ENCODE results near the gene WFDC6.

Gene WFDC6

DNA sequence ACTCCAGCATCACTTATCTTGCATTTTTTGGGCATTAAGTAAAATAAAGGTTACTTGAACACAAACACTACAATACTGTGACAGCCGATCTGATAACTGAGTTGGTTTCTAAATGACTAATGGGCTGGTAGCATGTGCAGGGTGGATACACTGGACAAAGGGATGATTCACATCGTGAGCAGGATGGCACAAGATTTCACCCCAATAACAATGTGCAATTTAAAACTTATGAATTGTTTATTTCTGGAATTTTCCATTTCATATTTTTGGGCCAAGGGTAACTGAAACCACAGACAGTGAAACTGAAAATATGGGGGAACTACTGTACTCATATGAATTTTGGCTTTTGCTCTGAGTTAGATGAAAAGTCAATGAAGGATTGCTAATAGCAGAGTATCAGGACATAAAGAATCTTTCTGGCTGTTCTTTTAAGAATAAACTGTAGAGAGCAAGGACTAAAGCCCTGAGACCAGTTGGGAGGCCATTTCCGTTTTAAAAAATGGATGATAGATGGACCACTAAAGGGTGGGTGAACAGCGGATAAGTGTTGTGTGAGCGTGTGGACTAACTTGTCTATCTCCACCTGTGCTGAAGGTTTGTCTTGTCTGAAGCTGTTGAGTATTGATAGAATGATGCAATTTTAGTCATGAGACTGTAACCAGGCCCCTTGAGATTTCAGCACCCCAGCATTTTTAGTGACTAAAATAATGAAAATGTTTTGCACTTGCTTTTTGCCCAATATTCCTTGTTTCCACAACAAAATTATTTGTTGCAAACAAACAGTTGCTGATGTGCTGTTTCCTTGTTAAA is 32.1 kb downstream of the WFDC6 start:
- H3K9me3 Mint-ChIP-seq, result no peaks in the 10 kb centered on the region
- intact Hi-C loops (cut with micrococcal nuclease), result no loop called here
- no peaks in the 10 kb centered on the region for H3K36me3 Mint-ChIP-seq (ENCODE audit: low read depth)
- H3K4me3 Mint-ChIP-seq, result no peak overlapping the region
- peaks cover 24% of the 10 kb centered on the region for H3K27me3 Mint-ChIP-seq
- H3K4me1 Mint-ChIP-seq (ENCODE audit: low read depth), result no peaks in the 10 kb centered on the region
- H3K27ac Mint-ChIP-seq, result no peak overlapping the region

DNA sequence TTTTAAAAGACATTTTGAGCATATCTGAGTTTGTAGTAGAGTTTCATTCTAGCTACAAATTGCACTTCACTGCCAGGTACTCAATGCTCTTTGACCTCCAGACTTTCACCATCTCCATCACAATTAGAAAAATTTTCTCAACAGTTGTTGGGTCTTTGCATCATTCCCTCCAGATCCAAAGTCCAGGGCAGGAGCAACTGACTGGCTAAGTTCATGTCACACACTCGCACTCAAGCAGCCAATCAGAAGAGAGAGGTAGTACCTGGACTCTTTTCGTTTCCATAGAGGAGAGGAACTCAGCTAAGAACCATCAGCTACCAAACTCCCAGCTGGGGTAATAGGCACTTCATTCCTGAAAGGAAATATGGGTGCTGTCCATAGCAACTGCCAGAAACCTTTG is 32.9 kb downstream of the WFDC6 start:
- H3K27me3 Mint-ChIP-seq, result peaks cover 23% of the 10 kb centered on the region
- H3K36me3 Mint-ChIP-seq (ENCODE audit: low read depth), result no peaks in the 10 kb centered on the region
- no peak overlapping the region for H3K4me3 Mint-ChIP-seq
- H3K4me1 Mint-ChIP-seq (ENCODE audit: low read depth), result no peaks in the 10 kb centered on the region
- H3K9me3 Mint-ChIP-seq, result no peaks in the 10 kb centered on the region
- intact Hi-C loops (cut with micrococcal nuclease), result no loop called here
- no peak overlapping the region for H3K27ac Mint-ChIP-seq

DNA sequence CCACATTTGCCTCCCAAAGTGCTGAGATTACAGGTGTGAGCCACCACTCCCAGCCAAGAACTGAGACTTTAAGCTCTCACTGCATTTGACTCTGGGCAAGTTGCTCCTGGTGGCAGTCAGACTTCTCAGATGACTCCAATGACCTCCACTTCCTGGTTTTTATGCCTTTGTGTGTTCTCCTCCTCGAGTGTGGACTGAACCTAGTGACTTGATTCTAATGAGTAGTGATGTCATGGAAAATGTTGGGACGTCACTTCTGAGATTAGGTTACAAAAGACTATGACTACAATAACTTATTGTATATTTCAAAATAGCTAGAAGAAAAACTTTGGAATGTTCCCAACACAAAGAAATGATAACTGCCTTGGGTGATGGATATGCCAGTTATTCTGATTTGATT is 35.9 kb downstream of the WFDC6 start:
- H3K27me3 Mint-ChIP-seq, result peaks cover 39% of the 10 kb centered on the region
- intact Hi-C loops (cut with micrococcal nuclease), result no loop called here
- H3K36me3 Mint-ChIP-seq (ENCODE audit: low read depth), result no peaks in the 10 kb centered on the region
- no peak overlapping the region for H3K27ac Mint-ChIP-seq
- H3K4me1 Mint-ChIP-seq (ENCODE audit: low read depth), result no peaks in the 10 kb centered on the region
- no peaks in the 10 kb centered on the region for H3K9me3 Mint-ChIP-seq
- no peak overlapping the region for H3K4me3 Mint-ChIP-seq

DNA sequence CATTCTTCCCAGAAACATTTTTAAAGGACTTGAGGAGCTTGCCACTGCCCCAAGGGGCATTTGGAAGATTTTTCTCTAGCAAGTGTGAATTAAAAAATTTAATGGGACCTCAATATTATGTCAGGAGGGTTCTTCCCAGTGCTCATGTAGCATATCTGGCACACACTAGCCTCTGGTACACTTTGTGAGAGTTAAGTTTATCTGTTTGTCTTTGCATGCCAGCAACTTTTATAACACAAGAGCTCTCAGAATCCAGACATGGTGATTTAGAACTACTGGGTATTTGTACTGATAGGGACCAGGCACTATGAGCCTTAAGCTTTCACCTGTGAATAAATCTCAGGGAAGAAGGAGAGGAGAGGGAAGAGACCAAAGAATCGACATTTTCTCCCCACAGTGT is 36.7 kb downstream of the WFDC6 start:
- intact Hi-C loops (cut with micrococcal nuclease), result no loop called here
- peaks cover 41% of the 10 kb centered on the region for H3K27me3 Mint-ChIP-seq

DNA sequence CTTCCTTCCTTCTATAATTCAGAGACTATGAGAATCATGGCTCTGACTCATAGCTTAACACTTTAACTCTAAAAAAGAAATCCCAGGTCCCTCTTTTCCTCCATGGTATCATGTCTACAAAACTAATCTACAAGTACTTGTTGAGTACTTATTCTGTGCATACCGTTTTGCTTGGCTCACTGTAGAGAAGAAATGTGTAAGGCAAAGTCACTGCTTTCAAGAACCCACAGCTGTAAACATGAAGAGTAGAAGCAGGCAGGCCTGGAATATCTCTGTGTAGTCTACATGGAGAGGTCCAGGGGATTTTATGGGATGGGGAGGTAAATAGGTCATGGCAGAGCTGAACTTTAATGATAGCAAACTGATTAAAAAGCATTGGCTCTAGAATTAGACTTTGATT is 37.7 kb downstream of the WFDC6 start:
- Mint-ChIP-seq H3K9me3 (no peaks in the 10 kb centered on the region), H3K36me3 (ENCODE audit: low read depth) (no peaks in the 10 kb centered on the region), H3K4me1 (ENCODE audit: low read depth) (peaks cover 6% of the 10 kb centered on the region), H3K4me3 (no peak overlapping the region), H3K27me3 (peaks cover 43% of the 10 kb centered on the region), H3K27ac (no peak overlapping the region)
- intact Hi-C loops (cut with micrococcal nuclease), result no loop called here

More for the DNA sequence above, 36.7 kb downstream of the WFDC6 start:
- H3K36me3 Mint-ChIP-seq (ENCODE audit: low read depth), result no peaks in the 10 kb centered on the region
- no peaks in the 10 kb centered on the region for H3K9me3 Mint-ChIP-seq
- H3K27ac Mint-ChIP-seq, result no peak overlapping the region
- no peaks in the 10 kb centered on the region for H3K4me1 Mint-ChIP-seq (ENCODE audit: low read depth)
- H3K4me3 Mint-ChIP-seq, result no peak overlapping the region

DNA sequence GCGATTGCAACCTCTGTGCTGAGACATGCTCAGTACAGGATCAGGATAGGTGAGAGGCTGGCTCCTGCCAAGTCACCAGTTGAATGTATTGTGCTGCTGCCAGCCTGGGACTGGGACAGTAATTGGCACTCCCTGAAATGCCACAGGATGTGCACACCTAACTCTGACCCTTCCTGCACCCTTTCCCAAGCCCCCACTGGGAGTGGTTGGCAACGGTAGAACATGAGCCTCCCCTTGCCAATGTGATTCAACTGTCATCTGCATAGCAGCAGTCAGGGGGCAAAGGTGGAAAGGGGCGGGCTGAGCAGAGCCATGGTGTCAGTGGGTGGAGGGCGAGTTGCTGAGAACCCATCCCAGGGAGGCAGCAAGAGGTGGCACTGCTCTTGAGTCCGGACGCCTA is 39.3 kb downstream of the WFDC6 start:
- intact Hi-C loops (cut with micrococcal nuclease), result no loop called here
- H3K36me3 Mint-ChIP-seq (ENCODE audit: low read depth), result no peaks in the 10 kb centered on the region
- H3K4me1 Mint-ChIP-seq (ENCODE audit: low read depth), result peaks cover 20% of the 10 kb centered on the region
- peaks cover 38% of the 10 kb centered on the region for H3K27me3 Mint-ChIP-seq
- H3K9me3 Mint-ChIP-seq, result no peaks in the 10 kb centered on the region
- no peak overlapping the region for H3K27ac Mint-ChIP-seq
- H3K4me3 Mint-ChIP-seq, result no peak overlapping the region

DNA sequence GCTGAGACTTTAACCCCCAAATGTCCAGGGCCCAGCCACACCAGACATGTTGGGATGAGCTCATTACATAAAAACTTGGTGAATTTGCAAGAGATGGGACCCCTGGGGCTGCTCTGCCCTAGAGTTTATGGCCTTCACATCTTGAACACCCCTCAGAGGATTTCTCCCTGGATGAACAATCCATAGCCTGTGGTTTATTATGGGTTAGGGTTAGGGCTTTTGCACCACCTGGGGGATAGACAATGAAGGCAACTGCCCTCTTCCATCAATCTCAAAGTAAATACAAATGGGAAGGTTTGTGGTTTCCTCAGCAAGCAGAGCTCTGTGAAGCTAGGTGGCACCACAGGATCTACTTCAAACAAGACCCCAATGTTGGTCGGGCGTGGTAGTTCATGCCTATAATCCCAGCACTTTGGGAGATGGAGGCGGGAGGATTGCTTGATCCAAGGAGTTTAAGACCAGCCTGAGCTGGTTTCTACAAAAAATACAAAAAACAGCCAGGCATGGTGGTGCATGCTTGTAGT is 41.2 kb downstream of the WFDC6 start:
- intact Hi-C loops (cut with micrococcal nuclease), result no loop called here
- H3K9me3 Mint-ChIP-seq, result no peaks in the 10 kb centered on the region
- H3K36me3 Mint-ChIP-seq (ENCODE audit: low read depth), result no peaks in the 10 kb centered on the region
- no peak overlapping the region for H3K27ac Mint-ChIP-seq
- peaks cover 31% of the 10 kb centered on the region for H3K27me3 Mint-ChIP-seq
- no peak overlapping the region for H3K4me3 Mint-ChIP-seq
- H3K4me1 Mint-ChIP-seq (ENCODE audit: low read depth), result peaks cover 26% of the 10 kb centered on the region

DNA sequence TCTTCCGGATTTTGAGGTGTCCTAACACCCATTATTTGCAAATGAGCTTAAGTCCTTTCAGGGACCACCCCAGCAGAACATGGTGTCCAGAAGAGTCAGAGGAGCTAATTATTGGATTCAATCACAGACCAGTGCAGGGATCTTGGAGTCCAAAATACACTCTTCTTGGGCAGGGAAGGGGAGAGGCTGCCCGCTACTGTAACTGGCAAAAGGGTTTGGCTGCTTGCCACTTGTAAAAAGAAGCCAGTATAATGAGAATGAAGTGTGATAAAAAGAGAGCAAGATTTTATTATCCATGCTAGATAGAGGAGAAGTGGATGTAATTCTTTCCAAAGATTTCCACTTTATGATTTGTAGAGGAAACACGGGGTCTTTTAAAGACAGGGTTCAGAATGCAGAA is 43.1 kb downstream of the WFDC6 start:
- intact Hi-C loops (cut with micrococcal nuclease), result no loop called here
- peaks cover 26% of the 10 kb centered on the region for H3K4me1 Mint-ChIP-seq (ENCODE audit: low read depth)

DNA sequence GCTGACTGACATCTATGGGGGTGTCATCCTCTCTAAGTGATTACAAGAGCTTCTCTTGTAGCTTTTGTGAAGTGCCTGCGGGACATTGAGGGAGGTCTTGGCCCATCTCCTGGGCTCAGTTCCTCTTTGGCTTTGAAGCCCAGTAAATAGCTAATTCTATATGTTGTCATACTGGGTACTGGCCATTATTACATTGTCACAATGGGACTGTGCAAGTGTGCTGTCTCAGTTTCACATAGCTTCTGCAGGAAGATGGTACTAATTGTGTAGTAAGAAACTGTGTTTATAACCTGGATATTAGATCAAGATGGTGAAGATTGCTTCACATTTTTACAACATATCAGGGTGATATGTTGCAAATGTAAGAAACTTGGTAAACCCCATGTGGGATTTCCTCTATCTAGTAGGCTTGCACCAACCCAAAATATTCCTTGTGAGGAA is 43.8 kb downstream of the WFDC6 start:
- Mint-ChIP-seq H3K4me3 (no peak overlapping the region), H3K27ac (no peak overlapping the region), H3K4me1 (ENCODE audit: low read depth) (peaks cover 26% of the 10 kb centered on the region), H3K27me3 (peaks cover 18% of the 10 kb centered on the region), H3K9me3 (no peaks in the 10 kb centered on the region), H3K36me3 (ENCODE audit: low read depth) (no peaks in the 10 kb centered on the region)
- intact Hi-C loops (cut with micrococcal nuclease), result no loop called here

More for the DNA sequence above, 43.1 kb downstream of the WFDC6 start:
- Mint-ChIP-seq H3K9me3 (no peaks in the 10 kb centered on the region), H3K36me3 (ENCODE audit: low read depth) (no peaks in the 10 kb centered on the region), H3K27me3 (peaks cover 21% of the 10 kb centered on the region), H3K4me3 (no peak overlapping the region), H3K27ac (no peak overlapping the region)

DNA sequence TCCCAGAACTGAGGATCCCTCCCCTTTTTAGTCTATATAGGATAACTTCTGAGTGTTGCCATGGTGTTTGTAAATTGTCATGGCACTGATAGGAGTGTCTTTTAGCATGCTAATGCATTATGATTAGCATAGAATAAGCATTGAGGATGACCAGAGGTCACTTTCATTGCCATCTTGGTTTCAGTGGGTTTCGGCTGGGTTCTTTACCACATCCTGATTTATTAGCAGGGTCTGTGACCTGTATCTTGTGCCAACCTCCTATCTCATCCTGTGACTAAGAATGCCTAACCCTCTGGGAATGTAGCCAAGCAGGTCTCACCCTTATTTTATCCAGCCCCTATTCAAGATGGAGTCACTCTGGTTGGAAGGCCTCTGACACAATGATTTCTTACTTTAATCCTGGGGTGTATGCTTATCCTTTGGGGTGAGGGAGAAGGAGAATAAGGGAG is 50.2 kb downstream of the WFDC6 start:
- intact Hi-C loops (cut with micrococcal nuclease), result no loop called here
- H3K27me3 Mint-ChIP-seq, result peaks cover 24% of the 10 kb centered on the region
- no peaks in the 10 kb centered on the region for H3K9me3 Mint-ChIP-seq
- H3K36me3 Mint-ChIP-seq (ENCODE audit: low read depth), result no peaks in the 10 kb centered on the region
- H3K27ac Mint-ChIP-seq, result no peak overlapping the region
- no peaks in the 10 kb centered on the region for H3K4me1 Mint-ChIP-seq (ENCODE audit: low read depth)
- H3K4me3 Mint-ChIP-seq, result no peak overlapping the region

DNA sequence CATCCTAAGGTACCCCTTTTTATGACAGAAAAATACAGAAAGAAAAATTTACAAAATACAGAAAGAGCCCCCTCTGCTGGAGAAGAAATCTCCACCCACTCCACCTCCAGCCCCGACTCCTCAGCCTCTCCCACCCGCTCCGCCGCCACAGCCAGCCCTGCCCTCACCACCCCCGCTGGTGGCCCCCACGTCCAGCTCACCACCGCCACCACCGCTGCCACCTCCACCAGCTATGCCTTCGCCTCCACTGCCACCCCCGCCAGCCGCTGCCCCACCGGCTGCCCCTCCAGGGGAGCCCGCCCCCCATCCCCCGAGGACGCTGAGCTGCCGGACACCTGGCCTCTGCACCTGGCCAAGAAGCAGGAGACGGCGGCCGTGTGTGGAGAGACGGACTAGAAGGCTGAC is 52.0 kb downstream of the WFDC6 start:
- H3K4me3 Mint-ChIP-seq, result no peak overlapping the region
- H3K36me3 Mint-ChIP-seq (ENCODE audit: low read depth), result no peaks in the 10 kb centered on the region
- H3K9me3 Mint-ChIP-seq, result no peaks in the 10 kb centered on the region
- H3K27me3 Mint-ChIP-seq, result peaks cover 29% of the 10 kb centered on the region
- no peak overlapping the region for H3K27ac Mint-ChIP-seq
- intact Hi-C loops (cut with micrococcal nuclease), result no loop called here
- H3K4me1 Mint-ChIP-seq (ENCODE audit: low read depth), result no peaks in the 10 kb centered on the region

DNA sequence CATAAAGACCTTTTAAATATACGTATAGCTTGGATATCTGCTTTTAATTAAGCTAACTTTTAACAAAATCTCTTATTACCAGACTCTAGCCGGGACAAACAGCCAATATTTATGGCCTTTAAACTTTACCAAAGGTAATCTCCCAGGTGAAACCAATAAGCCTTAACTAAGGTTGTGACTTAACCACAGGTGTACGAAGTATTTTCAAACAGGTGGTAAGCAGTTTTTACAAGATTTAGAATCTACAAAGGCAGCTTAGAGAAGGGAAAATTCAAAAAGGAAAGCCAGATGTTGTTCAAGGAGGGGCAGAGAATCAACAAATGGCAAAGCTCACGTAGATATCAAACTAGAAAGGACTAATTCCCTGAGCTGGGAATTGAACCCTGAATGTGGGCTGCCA is 53.9 kb downstream of the WFDC6 start:
- H3K9me3 Mint-ChIP-seq, result no peaks in the 10 kb centered on the region
- H3K4me1 Mint-ChIP-seq (ENCODE audit: low read depth), result no peaks in the 10 kb centered on the region
- H3K27me3 Mint-ChIP-seq, result peaks cover 36% of the 10 kb centered on the region
- H3K36me3 Mint-ChIP-seq (ENCODE audit: low read depth), result no peaks in the 10 kb centered on the region
- no peak overlapping the region for H3K27ac Mint-ChIP-seq
- no peak overlapping the region for H3K4me3 Mint-ChIP-seq
- intact Hi-C loops (cut with micrococcal nuclease), result no loop called here

DNA sequence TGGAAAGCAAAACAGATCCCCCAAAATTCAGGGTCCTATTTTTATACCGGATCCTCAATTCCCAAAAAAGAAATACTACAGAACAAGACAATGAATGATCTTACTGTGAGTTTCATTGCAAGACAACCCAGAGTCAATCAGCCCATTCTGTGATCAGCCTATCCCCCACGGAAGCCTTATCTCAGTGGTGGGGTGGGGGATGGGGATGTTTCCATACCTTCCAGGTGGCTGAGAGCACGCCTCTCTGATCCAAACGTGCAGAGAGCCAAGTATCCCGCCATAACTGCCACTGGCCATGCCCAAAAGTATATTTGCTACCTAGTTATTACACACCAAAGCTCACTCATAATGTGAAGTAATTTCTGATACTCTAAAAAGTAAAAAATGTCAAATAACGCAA is 54.6 kb downstream of the WFDC6 start:
- no peaks in the 10 kb centered on the region for H3K9me3 Mint-ChIP-seq
- no peak overlapping the region for H3K27ac Mint-ChIP-seq
- H3K4me1 Mint-ChIP-seq (ENCODE audit: low read depth), result no peaks in the 10 kb centered on the region
- intact Hi-C loops (cut with micrococcal nuclease), result no loop called here
- no peak overlapping the region for H3K4me3 Mint-ChIP-seq
- peaks cover 38% of the 10 kb centered on the region for H3K27me3 Mint-ChIP-seq
- no peaks in the 10 kb centered on the region for H3K36me3 Mint-ChIP-seq (ENCODE audit: low read depth)
